Vagina (tissue), 2 donors: ENCODE data around the gene BCL11A.
"Not testable (repeated sequence)": the region's sequence is repeated elsewhere in the genome, so short reads cannot be mapped to it uniquely, and the experiment has no call there.

ENCODE experiments used
- POLR2A ChIP-seq, 2 donors: fragments of 450-650 bp; IDR thresholded peaks; one replicate each; pipeline ENCODE4 v1.6.1; 2017; ENCODE audit warnings: antibody characterized with exemption in 2 of 2, mild to moderate bottlenecking in 2 of 2, moderate library complexity in 2 of 2
- POLR2AphosphoS5 ChIP-seq, 2 donors: sonication (generic); formaldehyde crosslinking; IDR thresholded peaks; one replicate each; pipeline ENCODE4 v1.9.0; 2017; ENCODE audit warnings: antibody characterized with exemption in 2 of 2, mild to moderate bottlenecking in 2 of 2, low read depth in 1 of 2; ENCODE audit not compliant: insufficient read depth in 1 of 2
- TF ChIP-seq, protein P1 (sequence below), 3 experiments: fragments of 450-650 bp in 2 of 3; fragments of 200-600 bp in 1 of 3; sonication (generic) in 1 of 3; IDR thresholded peaks; one replicate each; pipeline ENCODE4 v1.5.1; 2017 to 2019; ENCODE audit warnings: antibody characterized with exemption in 3 of 3, mild to moderate bottlenecking in 2 of 3, moderate library complexity in 2 of 3

DNA sequence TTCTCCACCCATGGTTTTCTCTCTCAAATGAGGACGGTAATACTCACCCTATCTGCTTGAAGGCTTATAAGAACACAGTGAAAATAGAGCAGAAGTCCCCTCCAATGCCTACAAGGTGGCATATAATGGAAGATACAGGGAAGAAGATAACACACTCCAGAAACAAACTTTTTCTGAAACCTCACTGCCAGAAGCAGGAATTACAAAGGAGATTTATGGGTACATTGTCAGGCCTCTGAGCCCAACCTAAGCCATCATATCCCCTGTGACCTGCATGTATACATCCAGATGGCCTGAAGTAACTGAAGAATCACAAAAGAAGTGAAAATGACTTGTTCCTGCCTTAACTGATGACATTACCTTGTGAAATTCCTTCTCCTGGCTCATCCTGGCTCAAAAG is 136.2 kb downstream of the BCL11A start:
- TF ChIP-seq, protein P1, sequence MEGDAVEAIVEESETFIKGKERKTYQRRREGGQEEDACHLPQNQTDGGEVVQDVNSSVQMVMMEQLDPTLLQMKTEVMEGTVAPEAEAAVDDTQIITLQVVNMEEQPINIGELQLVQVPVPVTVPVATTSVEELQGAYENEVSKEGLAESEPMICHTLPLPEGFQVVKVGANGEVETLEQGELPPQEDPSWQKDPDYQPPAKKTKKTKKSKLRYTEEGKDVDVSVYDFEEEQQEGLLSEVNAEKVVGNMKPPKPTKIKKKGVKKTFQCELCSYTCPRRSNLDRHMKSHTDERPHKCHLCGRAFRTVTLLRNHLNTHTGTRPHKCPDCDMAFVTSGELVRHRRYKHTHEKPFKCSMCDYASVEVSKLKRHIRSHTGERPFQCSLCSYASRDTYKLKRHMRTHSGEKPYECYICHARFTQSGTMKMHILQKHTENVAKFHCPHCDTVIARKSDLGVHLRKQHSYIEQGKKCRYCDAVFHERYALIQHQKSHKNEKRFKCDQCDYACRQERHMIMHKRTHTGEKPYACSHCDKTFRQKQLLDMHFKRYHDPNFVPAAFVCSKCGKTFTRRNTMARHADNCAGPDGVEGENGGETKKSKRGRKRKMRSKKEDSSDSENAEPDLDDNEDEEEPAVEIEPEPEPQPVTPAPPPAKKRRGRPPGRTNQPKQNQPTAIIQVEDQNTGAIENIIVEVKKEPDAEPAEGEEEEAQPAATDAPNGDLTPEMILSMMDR (IDR thresholded peaks at IDR 0.05): not testable (repeated sequence)
- TF ChIP-seq POLR2AphosphoS5 (IDR thresholded peaks at IDR 0.05; ENCODE audit: insufficient read depth in 1 of 2, low read depth in 1 of 2); POLR2A (IDR thresholded peaks at IDR 0.05): not testable (repeated sequence)
